Subcutaneous abdominal adipose tissue (tissue), 5 donors: ENCODE data around the gene MGMT.

ENCODE experiments used
- H3K27ac ChIP-seq: one replicate; pipeline ENCODE4 v1.7.0; 2013; ENCODE audit warnings: low read depth, mild to moderate bottlenecking, inconsistent platforms, low read length, moderate library complexity
- H3K27me3 ChIP-seq, 5 donors: one replicate each; pipeline ENCODE4 v1.7.0; 2013; ENCODE audit warnings: low read length in 5 of 5, inconsistent platforms in 1 of 5; ENCODE audit not compliant: control insufficient read depth in 5 of 5, insufficient read depth in 4 of 5
- H3K36me3 ChIP-seq, 5 donors: one replicate each; pipeline ENCODE4 v1.7.0; 2013; ENCODE audit warnings: low read length in 5 of 5; ENCODE audit not compliant: control insufficient read depth in 5 of 5, insufficient read depth in 5 of 5
- H3K4me1 ChIP-seq, 5 donors: one replicate each; pipeline ENCODE4 v1.7.0; 2013; ENCODE audit warnings: low read length in 5 of 5, mild to moderate bottlenecking in 3 of 5, moderate library complexity in 1 of 5; ENCODE audit not compliant: control insufficient read depth in 5 of 5, insufficient read depth in 5 of 5
- H3K4me3 ChIP-seq, 5 donors: one replicate each; pipeline ENCODE4 v1.7.0; 2013; ENCODE audit warnings: low read length in 5 of 5, low read depth in 1 of 5
- H3K9ac ChIP-seq, 5 donors: one replicate each; pipeline ENCODE4 v1.7.0; 2013; ENCODE audit warnings: low read length in 5 of 5, mild to moderate bottlenecking in 4 of 5, moderate library complexity in 3 of 5
- H3K9me3 ChIP-seq, 5 donors: one replicate each; pipeline ENCODE4 v1.7.0; 2013; ENCODE audit warnings: low read length in 5 of 5; ENCODE audit not compliant: control insufficient read depth in 5 of 5
- donor health status: healthy.
- donor health status: healthy.
- donor health status: healthy.
- donor health status: healthy.
- donor health status: healthy.

The MGMT gene

GRCh38 chr10:129774736-129775401, 307.8 kb downstream of the MGMT start:
- Histone ChIP-seq H3K27me3 (no peaks in the 10 kb centered on the region), H3K27ac (no peak overlapping the region), H3K4me1 (no peaks in the 10 kb centered on the region), H3K9me3 (peaks cover 0 to 3% (median 0%) of the 10 kb centered on the region in 5 donors), H3K9ac (no peak overlapping the region), H3K36me3 (peaks cover 0 to 16% (median 8%) of the 10 kb centered on the region in 5 donors), H3K4me3 (no peak overlapping the region)

GRCh38 chr10:129775681-129776080, 308.6 kb downstream of the MGMT start:
- Histone ChIP-seq H3K4me1 (no peaks in the 10 kb centered on the region), H3K4me3 (no peak overlapping the region), H3K27me3 (no peaks in the 10 kb centered on the region), H3K36me3 (peaks cover 0 to 9% (median 4%) of the 10 kb centered on the region in 5 donors), H3K9ac (no peak overlapping the region), H3K27ac (no peak overlapping the region), H3K9me3 (peaks cover 0 to 3% (median 0%) of the 10 kb centered on the region in 5 donors)

- H3K9ac ChIP-seq, result no peak overlapping the region
- peaks cover 0 to 1% (median 0%) of the 10 kb centered on the region in 5 donors for H3K36me3 ChIP-seq
- no peaks in the 10 kb centered on the region for H3K4me1 ChIP-seq
- no peak overlapping the region for H3K27ac ChIP-seq
- H3K27me3 ChIP-seq, result no peaks in the 10 kb centered on the region
- peaks cover 0 to 3% (median 0%) of the 10 kb centered on the region in 5 donors for H3K9me3 ChIP-seq
- H3K4me3 ChIP-seq, result no peak overlapping the region
Measured at GRCh38 chr10:129777687-129778086, 310.6 kb downstream of the MGMT start.

GRCh38 chr10:129778571-129778970, 311.5 kb downstream of the MGMT start:
- Histone ChIP-seq H3K27me3 (no peaks in the 10 kb centered on the region), H3K9ac (no peak overlapping the region), H3K9me3 (peaks cover 0 to 3% (median 0%) of the 10 kb centered on the region in 5 donors), H3K4me3 (no peak overlapping the region), H3K4me1 (no peaks in the 10 kb centered on the region), H3K27ac (no peak overlapping the region), H3K36me3 (no peaks in the 10 kb centered on the region)

- H3K9me3 ChIP-seq, result peaks cover 0 to 3% (median 0%) of the 10 kb centered on the region in 5 donors
- H3K4me3 ChIP-seq, result no peak overlapping the region
- H3K27ac ChIP-seq, result no peak overlapping the region
- no peaks in the 10 kb centered on the region for H3K4me1 ChIP-seq
- H3K27me3 ChIP-seq, result no peaks in the 10 kb centered on the region
- H3K9ac ChIP-seq, result no peak overlapping the region
- no peaks in the 10 kb centered on the region for H3K36me3 ChIP-seq
Measured at GRCh38 chr10:129779126-129780111, 312.4 kb downstream of the MGMT start.

- Histone ChIP-seq H3K4me1 (no peaks in the 10 kb centered on the region), H3K36me3 (no peaks in the 10 kb centered on the region), H3K9me3 (peaks cover 0 to 3% (median 0%) of the 10 kb centered on the region in 5 donors), H3K4me3 (no peak overlapping the region), H3K27ac (no peak overlapping the region), H3K9ac (no peak overlapping the region), H3K27me3 (no peaks in the 10 kb centered on the region)
Measured at GRCh38 chr10:129780198-129780597, 313.2 kb downstream of the MGMT start.

GRCh38 chr10:129780901-129781795, 314.1 kb downstream of the MGMT start:
- no peaks in the 10 kb centered on the region for H3K27me3 ChIP-seq
- no peak overlapping the region for H3K27ac ChIP-seq
- H3K4me3 ChIP-seq, result no peak overlapping the region
- no peak overlapping the region for H3K9ac ChIP-seq
- no peaks in the 10 kb centered on the region for H3K36me3 ChIP-seq
- H3K4me1 ChIP-seq, result no peaks in the 10 kb centered on the region
- H3K9me3 ChIP-seq, result peaks cover 0 to 3% (median 0%) of the 10 kb centered on the region in 5 donors

GRCh38 chr10:129784291-129784690, 317.2 kb downstream of the MGMT start:
- H3K9me3 ChIP-seq, result peaks cover 0 to 8% (median 0%) of the 10 kb centered on the region in 5 donors

GRCh38 chr10:129784891-129785290, 317.9 kb downstream of the MGMT start:
- H3K4me3 ChIP-seq, result no peak overlapping the region
- H3K36me3 ChIP-seq, result no peaks in the 10 kb centered on the region
- no peak overlapping the region for H3K9ac ChIP-seq
- H3K4me1 ChIP-seq, result no peaks in the 10 kb centered on the region
- peaks cover 0 to 8% (median 0%) of the 10 kb centered on the region in 5 donors for H3K9me3 ChIP-seq
- no peak overlapping the region for H3K27ac ChIP-seq
- no peaks in the 10 kb centered on the region for H3K27me3 ChIP-seq

More at GRCh38 chr10:129784291-129784690, 317.2 kb downstream of the MGMT start:
- Histone ChIP-seq H3K27ac (no peak overlapping the region), H3K9ac (no peak overlapping the region), H3K27me3 (no peaks in the 10 kb centered on the region), H3K4me3 (no peak overlapping the region), H3K36me3 (no peaks in the 10 kb centered on the region), H3K4me1 (no peaks in the 10 kb centered on the region)
